SJSA1 (cell line): ENCODE results near the gene NDUFAF4. TPM values are rescaled to one million over a fixed set of nuclear protein-coding genes. Genes with fewer than 3 reads are reported as not detected.
"Not testable (repeated sequence)": the region's sequence is repeated elsewhere in the genome, so short reads cannot be mapped to it uniquely, and the experiment has no call there.

Source experiments
- DNase-seq, 2 experiments: peaks; one replicate each; pipeline ENCODE4 v3.0.0-alpha.2; 2015 to 2020; ENCODE audit warnings: low spot score in 2 of 2, low read depth in 1 of 2
- H3K27ac ChIP-seq: fragments of 250-450 bp; sonication (Bioruptor Pico); 2 replicates; pipeline ENCODE4 v1.5.1; 2020; ENCODE audit warnings: mild to moderate bottlenecking, moderate library complexity
- H3K27me3 ChIP-seq: fragments of 250-450 bp; sonication (Bioruptor Pico); replicated peaks from 2 replicates; pipeline ENCODE4 v1.5.1; 2020; ENCODE audit warnings: mild to moderate bottlenecking, moderate library complexity
- H3K36me3 ChIP-seq: fragments of 250-450 bp; sonication (Bioruptor Pico); 2 replicates; pipeline ENCODE4 v1.5.1; 2020; ENCODE audit warnings: mild to moderate bottlenecking
- H3K4me1 ChIP-seq: fragments of 250-450 bp; sonication (Bioruptor Pico); replicated peaks from 2 replicates; pipeline ENCODE4 v1.6.1; 2021; ENCODE audit warnings: mild to moderate bottlenecking
- H3K4me3 ChIP-seq: fragments of 250-450 bp; sonication (Bioruptor Pico); 2 replicates; pipeline ENCODE4 v1.5.1; 2020; ENCODE audit warnings: mild to moderate bottlenecking
- H3K9me3 ChIP-seq: fragments of 250-450 bp; sonication (Bioruptor Pico); replicated peaks from 2 replicates; pipeline ENCODE4 v1.5.1; 2020; ENCODE audit warnings: mild to moderate bottlenecking
- total RNA-seq: library from RNA; depleted of rRNA; stranded (reverse); fragments of >200 nt; shearing (Covaris generic); gene quantifications from 2 replicates; pipeline ENCODE4 v1.2.3, GENCODE V29; 2014

The NDUFAF4 gene
- total RNA-seq, 1 experiment from 2014 or later = 41.4 TPM

- not testable (repeated sequence) for DNase-seq, H3K27ac ChIP-seq, H3K27me3 ChIP-seq, H3K9me3 ChIP-seq, H3K36me3 ChIP-seq, H3K4me1 ChIP-seq, H3K4me3 ChIP-seq
Measured at GRCh38 chr6:96885187-96885631, 12.5 kb downstream of the NDUFAF4 start.

GRCh38 chr6:96878143-96878542 is 19.5 kb downstream of the NDUFAF4 start:
- H3K4me1 ChIP-seq = peaks cover 16% of the 10 kb centered on the region
- DNase-seq = peak in 1 of 2 experiments; percentile 56
- no peaks in the 10 kb centered on the region for H3K9me3 ChIP-seq
- no peak overlapping the region for H3K27ac ChIP-seq
- no peak overlapping the region for H3K4me3 ChIP-seq
- H3K27me3 ChIP-seq = no peaks in the 10 kb centered on the region; the same call in 1 of the 2 replicates
- H3K36me3 ChIP-seq = no peaks in the 10 kb centered on the region

GRCh38 chr6:96876886-96877545 is 20.7 kb downstream of the NDUFAF4 start:
- Histone ChIP-seq H3K4me1 (peaks cover 16% of the 10 kb centered on the region), H3K9me3 (no peaks in the 10 kb centered on the region), H3K4me3 (no peak overlapping the region), H3K27ac (no peak overlapping the region), H3K36me3 (no peaks in the 10 kb centered on the region), H3K27me3 (no peaks in the 10 kb centered on the region)
- DNase-seq = no peak

DNA sequence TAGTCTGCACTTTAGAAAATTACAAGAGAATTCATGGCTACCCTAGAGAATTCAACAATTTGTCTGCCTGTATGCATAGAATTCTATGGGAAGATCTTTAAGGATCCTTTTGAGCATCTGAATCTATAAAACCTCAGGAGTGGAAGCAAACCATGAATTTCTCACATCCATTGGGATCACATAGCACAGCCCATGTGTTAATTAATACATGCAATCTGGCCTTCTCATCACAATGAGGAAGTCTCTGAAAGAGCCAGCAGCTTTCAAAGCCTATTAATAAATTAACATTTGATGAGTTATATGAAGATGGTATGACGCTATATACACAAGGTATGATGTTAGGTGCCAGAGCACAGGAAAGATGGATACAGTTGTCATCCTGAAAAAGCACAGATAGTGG is 24.7 kb downstream of the NDUFAF4 start:
- H3K9me3 ChIP-seq = no peaks in the 10 kb centered on the region
- DNase-seq = no peak
- H3K27ac ChIP-seq = no peak overlapping the region
- H3K27me3 ChIP-seq = no peaks in the 10 kb centered on the region
- H3K36me3 ChIP-seq = no peaks in the 10 kb centered on the region
- no peak overlapping the region for H3K4me3 ChIP-seq
- peaks cover 6% of the 10 kb centered on the region for H3K4me1 ChIP-seq

DNA sequence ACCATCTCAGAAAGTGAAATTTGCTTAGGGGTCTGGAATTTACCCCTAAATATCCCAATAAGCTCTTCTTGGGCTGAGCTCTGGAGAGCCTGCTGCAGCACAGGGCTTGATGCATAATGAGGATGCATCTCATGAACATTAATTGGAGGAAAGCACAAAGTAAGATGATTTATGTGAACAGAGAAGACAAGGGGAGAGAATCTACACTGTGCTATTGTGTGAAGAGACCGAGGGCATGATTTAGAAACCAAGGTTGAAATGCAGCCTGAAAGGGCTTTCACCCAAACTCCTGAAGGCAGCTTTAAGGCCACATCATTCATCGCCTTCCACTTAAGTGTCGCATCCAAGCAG is 32.7 kb downstream of the NDUFAF4 start:
- no peak for DNase-seq
- no peaks in the 10 kb centered on the region for H3K9me3 ChIP-seq
- H3K27me3 ChIP-seq = peaks cover 8% of the 10 kb centered on the region
- no peaks in the 10 kb centered on the region for H3K36me3 ChIP-seq
- no peaks in the 10 kb centered on the region for H3K4me1 ChIP-seq
- H3K27ac ChIP-seq = no peak overlapping the region
- no peak overlapping the region for H3K4me3 ChIP-seq

DNA sequence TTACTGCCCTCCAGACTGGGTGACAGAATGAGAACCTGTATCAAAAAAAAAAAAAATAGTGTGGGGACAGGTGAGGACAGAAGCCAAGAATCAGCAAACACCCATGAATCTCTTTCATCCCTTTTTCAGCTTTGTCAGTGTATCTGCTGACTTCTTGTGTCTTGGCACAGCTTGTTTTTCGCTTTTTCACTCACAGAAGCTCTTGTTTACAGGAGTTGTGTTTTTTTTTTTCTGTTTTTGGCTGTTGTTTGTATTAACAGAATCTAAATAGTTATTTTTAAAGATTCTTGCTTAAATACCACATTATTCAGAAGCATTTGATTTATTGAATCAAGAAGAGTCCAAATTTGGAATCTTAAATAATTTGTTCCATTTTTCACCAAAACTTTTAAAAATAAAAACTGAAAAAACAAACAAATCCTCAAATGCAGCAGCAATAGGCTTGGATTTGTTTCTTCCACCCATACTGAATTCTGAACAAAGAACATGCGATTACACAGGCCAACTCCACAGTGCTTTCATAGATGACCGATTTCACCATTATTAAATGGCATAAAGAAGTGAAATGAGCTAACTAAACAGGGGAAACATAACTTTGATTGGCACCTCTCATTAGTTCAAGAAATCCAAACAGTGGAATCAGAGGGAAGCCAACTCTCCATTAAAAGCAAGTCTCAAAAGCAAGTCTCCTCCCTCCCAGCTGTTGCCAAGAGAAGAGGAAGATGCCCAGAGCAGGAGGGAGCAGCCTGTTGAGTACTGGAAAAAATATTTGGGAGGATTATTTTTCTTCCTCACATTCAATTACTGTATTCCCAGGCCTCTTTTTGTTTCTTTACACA is 33.3 kb downstream of the NDUFAF4 start:
- H3K36me3 ChIP-seq = no peaks in the 10 kb centered on the region
- no peak for DNase-seq
- no peaks in the 10 kb centered on the region for H3K4me1 ChIP-seq
- no peak overlapping the region for H3K27ac ChIP-seq
- H3K4me3 ChIP-seq = no peak overlapping the region
- H3K27me3 ChIP-seq = peaks cover 8% of the 10 kb centered on the region
- H3K9me3 ChIP-seq = no peaks in the 10 kb centered on the region

GRCh38 chr6:96862560-96862959 is 35.1 kb downstream of the NDUFAF4 start:
- no peaks in the 10 kb centered on the region for H3K9me3 ChIP-seq
- peaks cover 8% of the 10 kb centered on the region for H3K27me3 ChIP-seq
- no peak overlapping the region for H3K4me3 ChIP-seq
- no peak for DNase-seq
- no peaks in the 10 kb centered on the region for H3K4me1 ChIP-seq
- H3K36me3 ChIP-seq = no peaks in the 10 kb centered on the region
- H3K27ac ChIP-seq = no peak overlapping the region

GRCh38 chr6:96861588-96861987 is 36.1 kb downstream of the NDUFAF4 start:
- no peak overlapping the region for H3K4me3 ChIP-seq
- no peak for DNase-seq

GRCh38 chr6:96856856-96857255 is 40.8 kb downstream of the NDUFAF4 start:
- H3K9me3 ChIP-seq = no peaks in the 10 kb centered on the region
- no peak overlapping the region for H3K27ac ChIP-seq
- no peaks in the 10 kb centered on the region for H3K36me3 ChIP-seq
- no peaks in the 10 kb centered on the region for H3K4me1 ChIP-seq
- H3K4me3 ChIP-seq = no peak overlapping the region
- no peak for DNase-seq
- H3K27me3 ChIP-seq = no peaks in the 10 kb centered on the region

More at GRCh38 chr6:96861588-96861987, 36.1 kb downstream of the NDUFAF4 start:
- Histone ChIP-seq H3K27ac (no peak overlapping the region), H3K36me3 (no peaks in the 10 kb centered on the region), H3K9me3 (no peaks in the 10 kb centered on the region), H3K27me3 (peaks cover 4% of the 10 kb centered on the region; the same call in 1 of the 2 replicates), H3K4me1 (no peaks in the 10 kb centered on the region)

- Histone ChIP-seq H3K36me3 (no peaks in the 10 kb centered on the region), H3K27me3 (no peaks in the 10 kb centered on the region), H3K27ac (no peak overlapping the region), H3K9me3 (no peaks in the 10 kb centered on the region), H3K4me3 (no peak overlapping the region), H3K4me1 (no peaks in the 10 kb centered on the region)
- no peak for DNase-seq
Measured at GRCh38 chr6:96853083-96853482, 44.6 kb downstream of the NDUFAF4 start.

DNA sequence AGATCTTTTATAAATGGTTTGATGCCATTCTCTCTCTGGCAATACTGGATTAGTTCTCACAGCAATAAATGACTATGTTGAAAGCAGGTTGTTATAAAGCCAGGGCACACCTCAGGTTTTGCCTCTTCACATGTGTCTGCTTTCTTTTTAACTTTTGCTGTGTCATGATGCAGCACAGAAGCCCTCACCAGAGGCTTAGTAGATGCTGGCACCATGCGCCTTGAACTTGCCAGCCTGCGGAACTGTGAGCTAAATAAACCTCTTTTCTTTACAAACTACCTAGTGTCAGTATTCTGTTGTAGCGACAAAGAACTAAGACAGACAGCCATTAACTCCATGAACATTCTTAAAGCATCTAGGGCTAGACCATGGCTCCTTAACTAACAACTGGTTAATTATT is 45.1 kb downstream of the NDUFAF4 start:
- no peaks in the 10 kb centered on the region for H3K27me3 ChIP-seq
- no peaks in the 10 kb centered on the region for H3K9me3 ChIP-seq
- no peak overlapping the region for H3K4me3 ChIP-seq
- H3K27ac ChIP-seq = no peak overlapping the region
- no peaks in the 10 kb centered on the region for H3K4me1 ChIP-seq
- no peaks in the 10 kb centered on the region for H3K36me3 ChIP-seq
- no peak for DNase-seq

DNA sequence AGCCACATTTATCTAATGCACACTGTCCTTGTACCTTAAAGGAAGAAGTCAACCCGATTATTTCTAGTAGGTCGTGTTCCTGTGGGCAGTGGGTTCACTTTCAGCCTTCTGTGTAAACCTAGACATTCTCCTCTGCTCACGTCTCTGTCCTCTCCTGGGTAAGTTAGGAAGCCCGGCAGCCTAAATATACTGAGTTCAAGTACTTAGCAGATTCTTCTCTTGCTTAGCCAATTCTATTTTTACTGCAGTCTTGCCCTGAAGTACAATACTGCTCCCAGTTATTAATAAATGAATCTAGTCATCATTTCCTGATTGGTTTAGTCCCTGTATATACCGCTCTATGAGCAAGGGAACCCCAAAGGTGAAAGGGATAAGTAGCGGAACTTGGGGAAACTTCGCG is 45.8 kb downstream of the NDUFAF4 start:
- no peak overlapping the region for H3K27ac ChIP-seq
- H3K36me3 ChIP-seq = no peaks in the 10 kb centered on the region
- H3K27me3 ChIP-seq = no peaks in the 10 kb centered on the region
- no peaks in the 10 kb centered on the region for H3K4me1 ChIP-seq
- H3K4me3 ChIP-seq = no peak overlapping the region
- H3K9me3 ChIP-seq = no peaks in the 10 kb centered on the region
- DNase-seq = no peak

GRCh38 chr6:96849615-96850014 is 48.1 kb downstream of the NDUFAF4 start:
- DNase-seq = no peak
- Histone ChIP-seq H3K27me3 (no peaks in the 10 kb centered on the region), H3K27ac (no peak overlapping the region), H3K36me3 (no peaks in the 10 kb centered on the region), H3K4me3 (no peak overlapping the region), H3K4me1 (no peaks in the 10 kb centered on the region), H3K9me3 (no peaks in the 10 kb centered on the region)

- Histone ChIP-seq H3K9me3 (no peaks in the 10 kb centered on the region), H3K36me3 (no peaks in the 10 kb centered on the region), H3K4me3 (no peak overlapping the region), H3K27ac (no peak overlapping the region), H3K4me1 (no peaks in the 10 kb centered on the region), H3K27me3 (no peaks in the 10 kb centered on the region; the same call in 1 of the 2 replicates)
- DNase-seq = no peak
Measured at GRCh38 chr6:96844530-96844929, 53.2 kb downstream of the NDUFAF4 start.
